HG03432 (cell line): ENCODE results near the gene PPRC1.
"Not testable (repeated sequence)": the region's sequence is repeated elsewhere in the genome, so short reads cannot be mapped to it uniquely, and the experiment has no call there.

ENCODE experiments used
- ATAC-seq: cut with Tn5 transposase; IDR thresholded peaks from one replicate; pipeline ENCODE4 v1.9.1; 2021; ENCODE audit warnings: mild to moderate bottlenecking, moderate library complexity; ENCODE audit not compliant: unreplicated experiment

Gene PPRC1

DNA sequence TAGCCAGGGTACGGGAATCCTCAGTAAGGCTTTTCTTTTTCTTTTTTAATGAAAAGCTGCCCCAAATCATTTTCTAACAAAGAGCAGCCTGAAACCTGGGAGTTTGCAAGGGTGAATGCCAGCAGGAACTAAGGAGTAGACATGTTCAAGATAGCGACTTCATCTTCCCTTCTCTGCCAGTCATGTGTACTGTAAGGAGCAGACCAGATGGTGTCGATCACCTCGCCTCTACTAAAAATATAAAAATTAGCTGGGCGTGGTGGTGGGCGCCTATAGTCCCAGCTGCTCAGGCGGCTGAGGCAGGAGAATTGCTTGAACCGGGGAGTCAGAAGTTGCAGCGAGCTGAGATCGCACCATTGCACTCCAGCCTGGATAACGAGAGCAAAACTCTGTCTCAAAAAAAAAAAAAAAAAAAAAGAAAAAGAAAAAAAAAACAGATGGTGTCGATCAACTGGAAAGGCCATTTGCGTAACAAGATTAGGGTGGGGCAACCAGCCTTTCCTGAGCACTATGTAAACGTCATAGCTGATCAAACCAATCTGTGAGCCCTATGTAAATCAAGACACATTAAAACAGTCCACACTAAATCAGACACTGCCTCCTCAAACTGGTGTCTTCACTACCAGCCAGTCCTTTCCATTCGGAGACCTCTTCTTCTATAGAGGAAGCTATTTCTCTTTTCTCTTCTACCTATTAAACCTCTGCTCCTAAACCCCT lies 53.1 kb downstream of the PPRC1 start:
- no peak for ATAC-seq

DNA sequence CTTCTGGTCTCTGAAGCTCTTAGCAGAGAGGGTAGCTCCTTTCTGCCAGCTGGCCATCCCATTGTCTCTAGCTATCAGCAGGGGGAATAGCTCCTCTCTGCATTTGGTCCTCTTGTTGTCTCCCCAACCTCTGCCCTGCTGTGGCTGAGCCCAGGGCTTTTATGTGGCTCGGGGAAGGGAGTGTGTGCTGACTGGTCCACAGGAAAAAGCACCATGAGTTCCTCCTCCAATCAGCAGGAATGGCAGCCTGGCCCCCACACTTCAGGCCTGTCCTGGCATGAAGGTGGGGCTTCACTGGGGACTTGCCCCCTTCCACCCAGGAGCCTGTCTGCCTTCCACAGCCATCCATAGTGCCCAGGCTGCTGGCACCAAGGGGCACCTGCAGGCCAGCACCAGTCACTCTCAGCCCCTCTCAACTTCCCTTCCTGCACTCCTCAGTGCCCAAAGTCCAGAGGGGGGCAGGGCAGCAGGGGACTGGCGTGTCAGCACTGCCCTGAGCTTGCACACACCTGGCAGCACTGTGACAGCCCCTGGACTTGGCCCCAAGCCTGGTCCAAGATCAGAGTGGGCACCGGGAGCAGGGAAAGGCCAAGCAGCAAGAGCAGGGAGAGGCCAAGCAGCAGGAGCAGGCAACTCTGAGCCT lies 55.6 kb downstream of the PPRC1 start:
- ATAC-seq, result no peak

- ATAC-seq, result not testable (repeated sequence)
These were observed 56.4 kb downstream of the PPRC1 start for GRCh38 chr10:102188941-102189898.

GRCh38 chr10:102191956-102192355 lies 59.1 kb downstream of the PPRC1 start:
- no peak for ATAC-seq

- no peak for ATAC-seq
These were observed 62.5 kb downstream of the PPRC1 start for GRCh38 chr10:102195296-102195870.

GRCh38 chr10:102196893-102197292 lies 64.1 kb downstream of the PPRC1 start:
- no peak for ATAC-seq

GRCh38 chr10:102198027-102198426 lies 65.2 kb downstream of the PPRC1 start:
- no peak for ATAC-seq
